Tibial artery (tissue), 4 donors: ENCODE data around the gene TRIM9.
"Not testable (repeated sequence)": the region's sequence is repeated elsewhere in the genome, so short reads cannot be mapped to it uniquely, and the experiment has no call there.

Source experiments
- DNase-seq, 2 donors: peaks; one replicate each; pipeline ENCODE4 v3.0.0-alpha.2; 2019
- H3K27ac ChIP-seq, 2 donors: fragments of 200-600 bp; sonication (generic) in 1 of 2; 1 replicate in 1 of 2; 2 replicates in 1 of 2; pipeline ENCODE4 v1.5.1; 2018 to 2019; ENCODE audit warnings: mild to moderate bottlenecking in 1 of 2
- H3K27me3 ChIP-seq, 2 donors: fragments of 200-600 bp; sonication (generic) in 1 of 2; one replicate each; pipeline versions ENCODE4 v1.5.1 to v1.6.0; 2016 to 2019
- H3K36me3 ChIP-seq, 3 donors: fragments of 200-600 bp; sonication (generic) in 2 of 3; one replicate each; pipeline ENCODE4 v1.5.1; 2016 to 2019; ENCODE audit warnings: mild to moderate bottlenecking in 2 of 3
- H3K4me1 ChIP-seq, 4 donors: fragments of 200-600 bp; sonication (generic) in 2 of 4; 1 replicate in 3 of 4; 2 replicates in 1 of 4; pipeline ENCODE4 v1.5.1; 2016 to 2019
- H3K4me3 ChIP-seq, 2 donors: fragments of 200-600 bp; sonication (generic) in 1 of 2; 1 replicate in 1 of 2; 2 replicates in 1 of 2; pipeline ENCODE4 v1.5.1; 2018 to 2019; ENCODE audit warnings: mild to moderate bottlenecking in 2 of 2
- H3K9me3 ChIP-seq, 3 donors: fragments of 200-600 bp; sonication (generic) in 1 of 3; one replicate each; pipeline ENCODE4 v1.5.1; 2016 to 2019
- CTCF ChIP-seq, 2 experiments: fragments of 200-600 bp in 1 of 2; fragments of 450-650 bp in 1 of 2; IDR thresholded peaks; one replicate each; pipeline ENCODE4 v1.5.1; 2017 to 2019; ENCODE audit warnings: antibody characterized with exemption in 2 of 2, mild to moderate bottlenecking in 1 of 2, moderate library complexity in 1 of 2
- intact Hi-C: fragments of 100-400 bp; cut with DNase I; formaldehyde crosslinking; loops from one replicate; pipeline ENCODE4 v1.15.0; 2023; ENCODE audit warnings: low total_unique reads

TRIM9 gene

GRCh38 chr14:50963919-50964318, 131.0 kb downstream of the TRIM9 start:
- Histone ChIP-seq H3K36me3 (no peaks in the 10 kb centered on the region), H3K4me3 (no peak overlapping the region), H3K27me3 (no peaks in the 10 kb centered on the region), H3K27ac (no peak overlapping the region), H3K4me1 (peaks cover 0 to 40% (median 30%) of the 10 kb centered on the region in 4 donors), H3K9me3 (no peaks in the 10 kb centered on the region)
- intact Hi-C loops = no loop called here
- DNase-seq = no peak
- no peak for TF ChIP-seq CTCF (IDR thresholded peaks at IDR 0.05)

GRCh38 chr14:50961605-50962221, 133.2 kb downstream of the TRIM9 start:
- Histone ChIP-seq H3K36me3 (no peaks in the 10 kb centered on the region), H3K27me3 (no peaks in the 10 kb centered on the region), H3K4me1 (peaks cover 0 to 43% (median 30%) of the 10 kb centered on the region in 4 donors), H3K27ac (peak overlapping the region; percentile 7 to 33), H3K4me3 (no peak overlapping the region), H3K9me3 (no peaks in the 10 kb centered on the region)
- no peak for DNase-seq
- TF ChIP-seq CTCF (IDR thresholded peaks at IDR 0.05) = no peak
- intact Hi-C loops = no loop called here

- no peak overlapping the region for H3K4me3 ChIP-seq
- H3K27me3 ChIP-seq = no peaks in the 10 kb centered on the region
- peaks cover 0 to 23% (median 17%) of the 10 kb centered on the region in 4 donors for H3K4me1 ChIP-seq
- intact Hi-C loops = loop anchor here (10.0 kb wide), 1 partner anchor 268 kb away; no protein-coding TSS in a partner anchor
- H3K36me3 ChIP-seq = no peaks in the 10 kb centered on the region
- H3K9me3 ChIP-seq = no peaks in the 10 kb centered on the region
- no peak overlapping the region for H3K27ac ChIP-seq
- no peak for DNase-seq
- no peak for TF ChIP-seq CTCF (IDR thresholded peaks at IDR 0.05)
Measured at GRCh38 chr14:50957296-50957695, 137.6 kb downstream of the TRIM9 start.

- peaks cover 0 to 14% (median 8%) of the 10 kb centered on the region in 4 donors for H3K4me1 ChIP-seq
- H3K9me3 ChIP-seq, H3K36me3 ChIP-seq, H3K27ac ChIP-seq, H3K27me3 ChIP-seq, H3K4me3 ChIP-seq, DNase-seq: not testable (repeated sequence)
- intact Hi-C loops = loop anchor here (10.0 kb wide), 1 partner anchor 268 kb away; no protein-coding TSS in a partner anchor
Measured at GRCh38 chr14:50956421-50956820, 138.5 kb downstream of the TRIM9 start.

- Histone ChIP-seq H3K9me3 (no peaks in the 10 kb centered on the region), H3K4me1 (peaks cover 0 to 5% (median under 1%) of the 10 kb centered on the region in 4 donors), H3K27ac (no peak overlapping the region), H3K4me3 (no peak overlapping the region), H3K27me3 (no peaks in the 10 kb centered on the region), H3K36me3 (no peaks in the 10 kb centered on the region)
- intact Hi-C loops = loop anchor here (10.0 kb wide), 1 partner anchor 269 kb away; no protein-coding TSS in a partner anchor
- TF ChIP-seq CTCF (IDR thresholded peaks at IDR 0.05) = no peak
- peak in 1 of 2 donors; percentile 80 for DNase-seq
Measured at GRCh38 chr14:50955373-50956043, 139.4 kb downstream of the TRIM9 start.

GRCh38 chr14:50954811-50955372, 140.0 kb downstream of the TRIM9 start:
- TF ChIP-seq CTCF (IDR thresholded peaks at IDR 0.05) = peak; percentile 57 to 64
- no peak overlapping the region for H3K27ac ChIP-seq
- intact Hi-C loops = loop anchor here (10.0 kb wide), 1 partner anchor 270 kb away; no protein-coding TSS in a partner anchor

More at GRCh38 chr14:50954811-50955372, 140.0 kb downstream of the TRIM9 start:
- Histone ChIP-seq H3K4me1 (peaks cover 0 to 5% (median 0%) of the 10 kb centered on the region in 4 donors), H3K36me3 (no peaks in the 10 kb centered on the region), H3K4me3 (no peak overlapping the region), H3K27me3 (no peaks in the 10 kb centered on the region), H3K9me3 (no peaks in the 10 kb centered on the region)
- no peak for DNase-seq
